Stimulated activated CD8-positive, alpha-beta memory T cell treated with anti-CD3 and anti-CD28 coated beads, Interleukin-2, amount 100 ng/mL, for 1 hour (primary cell): Measurements from ENCODE around the gene RNF224.

ENCODE experiments used
- DNase-seq, 2 donors: peaks; one replicate each; pipeline ENCODE4 v3.0.0-alpha.2; 2020; ENCODE audit warnings: low read depth in 2 of 2

RNF224 gene

GRCh38 chr9:137273611-137274320, 46.5 kb downstream of the RNF224 start:
- no peak for DNase-seq

- DNase-seq: no peak
These were observed 47.9 kb downstream of the RNF224 start for GRCh38 chr9:137275203-137275587.

GRCh38 chr9:137275588-137276472, 48.5 kb downstream of the RNF224 start:
- DNase-seq: no peak

GRCh38 chr9:137276473-137277328, 49.4 kb downstream of the RNF224 start:
- DNase-seq: no peak

- no peak for DNase-seq
These were observed 50.2 kb downstream of the RNF224 start, which contains the start of gene TOR4A for GRCh38 chr9:137277329-137278041. TOR4A (plus strand) TSS chr9:137277726; CDS start chr9:137278690, 964 bp downstream.

- no peak for DNase-seq
These were observed 50.9 kb downstream of the RNF224 start for GRCh38 chr9:137278061-137278701.
